ENCODE data around the gene CARS2.

The CARS2 gene

DNA sequence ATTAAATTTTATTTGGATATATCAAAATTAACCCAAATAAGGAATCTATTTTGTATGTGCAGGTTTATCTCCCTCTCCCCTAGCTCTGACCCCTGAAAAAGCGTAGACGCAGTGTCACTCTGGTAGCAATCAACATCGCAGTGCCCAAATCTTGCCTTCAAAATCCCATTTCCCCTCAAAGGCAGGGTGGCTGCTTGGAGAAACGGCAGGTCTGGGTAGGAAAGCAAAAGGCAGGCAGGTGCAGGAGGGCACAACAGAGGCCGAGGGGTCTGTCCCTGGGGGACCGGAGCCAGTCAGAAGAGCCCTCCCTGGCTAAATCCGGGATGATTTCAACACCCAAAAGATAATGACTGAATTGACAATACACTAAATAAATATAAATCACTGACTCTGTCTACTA lies 48.7 kb downstream of the CARS2 start:
- no peak overlapping the region for H3K4me3 ChIP-seq (ENCODE audit: low read depth, low read length)
- TF ChIP-seq, protein P1, sequence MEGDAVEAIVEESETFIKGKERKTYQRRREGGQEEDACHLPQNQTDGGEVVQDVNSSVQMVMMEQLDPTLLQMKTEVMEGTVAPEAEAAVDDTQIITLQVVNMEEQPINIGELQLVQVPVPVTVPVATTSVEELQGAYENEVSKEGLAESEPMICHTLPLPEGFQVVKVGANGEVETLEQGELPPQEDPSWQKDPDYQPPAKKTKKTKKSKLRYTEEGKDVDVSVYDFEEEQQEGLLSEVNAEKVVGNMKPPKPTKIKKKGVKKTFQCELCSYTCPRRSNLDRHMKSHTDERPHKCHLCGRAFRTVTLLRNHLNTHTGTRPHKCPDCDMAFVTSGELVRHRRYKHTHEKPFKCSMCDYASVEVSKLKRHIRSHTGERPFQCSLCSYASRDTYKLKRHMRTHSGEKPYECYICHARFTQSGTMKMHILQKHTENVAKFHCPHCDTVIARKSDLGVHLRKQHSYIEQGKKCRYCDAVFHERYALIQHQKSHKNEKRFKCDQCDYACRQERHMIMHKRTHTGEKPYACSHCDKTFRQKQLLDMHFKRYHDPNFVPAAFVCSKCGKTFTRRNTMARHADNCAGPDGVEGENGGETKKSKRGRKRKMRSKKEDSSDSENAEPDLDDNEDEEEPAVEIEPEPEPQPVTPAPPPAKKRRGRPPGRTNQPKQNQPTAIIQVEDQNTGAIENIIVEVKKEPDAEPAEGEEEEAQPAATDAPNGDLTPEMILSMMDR (IDR thresholded peaks at IDR 0.05; ENCODE audit: low read depth, low read length), result no peak

DNA sequence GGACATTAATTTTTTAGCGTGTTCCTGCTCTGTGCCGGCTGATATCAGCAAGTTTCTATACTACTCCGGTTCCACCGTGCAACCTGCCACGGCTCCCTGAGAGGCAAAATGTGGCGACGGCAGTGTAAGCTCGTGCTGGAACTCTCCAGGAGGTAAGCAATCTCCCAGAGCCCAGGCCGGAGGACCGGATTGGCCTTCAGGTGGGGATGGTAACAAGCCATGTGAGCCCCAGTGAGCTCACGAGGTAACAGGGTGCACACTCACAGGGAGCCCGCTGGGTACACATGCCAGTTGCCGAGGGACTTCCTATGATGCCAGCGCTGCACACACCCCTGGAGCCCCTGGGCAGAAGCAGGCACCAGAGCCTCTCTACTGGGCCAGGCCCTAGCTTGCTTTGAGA lies 52.1 kb downstream of the CARS2 start:
- TF ChIP-seq, protein P1 (IDR thresholded peaks at IDR 0.05; ENCODE audit: low read depth, low read length), result no peak

DNA sequence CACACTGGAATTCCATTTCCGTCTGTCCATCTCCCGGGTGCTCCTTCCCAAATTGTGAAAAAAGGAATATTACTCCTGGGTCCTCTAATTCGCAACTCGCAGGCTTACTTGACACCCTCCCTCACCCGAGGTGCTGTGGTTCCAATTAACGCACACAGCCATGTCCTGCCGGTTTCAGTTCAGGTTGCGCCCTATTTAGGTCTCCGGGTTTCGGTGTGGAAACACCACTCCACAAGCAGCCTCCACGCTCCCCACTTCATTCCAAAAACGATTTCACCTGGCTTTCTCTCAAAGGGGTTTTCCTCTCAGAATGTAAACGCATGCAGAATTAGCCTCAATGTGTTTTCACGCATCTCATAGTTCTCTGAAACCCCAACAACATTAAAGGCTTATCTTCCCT lies 52.6 kb downstream of the CARS2 start:
- TF ChIP-seq, protein P1 (IDR thresholded peaks at IDR 0.05; ENCODE audit: low read depth, low read length), result no peak
- no peak overlapping the region for H3K4me3 ChIP-seq (ENCODE audit: low read depth, low read length)

More for the DNA sequence above, 52.1 kb downstream of the CARS2 start:
- H3K4me3 ChIP-seq (ENCODE audit: low read depth, low read length), result no peak overlapping the region

DNA sequence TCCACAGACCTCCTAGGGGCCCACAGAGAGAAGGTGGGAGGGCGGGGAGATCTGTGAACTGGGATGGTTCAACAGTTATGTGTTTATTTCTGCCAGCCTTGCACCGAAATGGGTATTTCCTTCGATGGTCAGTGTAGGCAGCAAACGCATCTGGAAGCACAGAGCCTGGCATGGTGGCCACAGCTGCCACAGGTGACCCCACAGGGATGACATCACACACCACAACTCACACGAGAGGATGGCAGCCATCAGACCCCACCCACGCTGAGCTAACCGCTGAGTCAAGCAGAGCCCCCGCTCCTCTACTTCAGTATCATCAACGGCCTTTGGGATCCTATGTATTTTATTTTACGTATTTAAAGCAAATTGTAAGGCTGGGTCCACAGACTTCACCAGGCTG lies 53.2 kb downstream of the CARS2 start:
- no peak overlapping the region for H3K4me3 ChIP-seq (ENCODE audit: low read depth, low read length)
- TF ChIP-seq, protein P1 (IDR thresholded peaks at IDR 0.05; ENCODE audit: low read depth, low read length), result no peak

DNA sequence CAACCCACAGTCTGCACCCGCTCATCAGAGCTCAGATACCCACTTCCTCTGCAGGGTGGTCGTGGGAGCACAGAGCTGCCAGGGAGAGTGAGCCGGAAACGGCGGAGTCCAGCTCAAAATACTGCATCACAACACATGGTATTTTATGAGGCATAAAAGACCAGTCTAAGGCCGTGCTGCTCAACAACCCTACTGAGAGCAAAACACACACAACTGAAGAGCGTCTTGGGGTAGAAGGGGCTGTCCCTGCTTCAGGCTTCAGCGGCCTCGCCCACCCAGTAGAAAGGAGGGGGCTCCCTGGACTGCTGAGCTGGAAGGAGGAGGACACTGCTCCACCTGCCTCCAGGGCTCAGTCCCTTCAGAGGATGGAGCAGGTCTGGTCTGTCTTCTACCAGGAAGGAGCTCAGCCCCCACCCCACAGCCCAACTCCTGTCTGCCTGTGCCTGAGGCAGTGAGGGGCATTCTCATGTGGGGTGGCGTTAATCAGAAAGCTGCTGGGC lies 53.6 kb downstream of the CARS2 start:
- H3K4me3 ChIP-seq (ENCODE audit: low read depth, low read length), result no peak overlapping the region
- TF ChIP-seq, protein P1 (IDR thresholded peaks at IDR 0.05; ENCODE audit: low read depth, low read length), result no peak

DNA sequence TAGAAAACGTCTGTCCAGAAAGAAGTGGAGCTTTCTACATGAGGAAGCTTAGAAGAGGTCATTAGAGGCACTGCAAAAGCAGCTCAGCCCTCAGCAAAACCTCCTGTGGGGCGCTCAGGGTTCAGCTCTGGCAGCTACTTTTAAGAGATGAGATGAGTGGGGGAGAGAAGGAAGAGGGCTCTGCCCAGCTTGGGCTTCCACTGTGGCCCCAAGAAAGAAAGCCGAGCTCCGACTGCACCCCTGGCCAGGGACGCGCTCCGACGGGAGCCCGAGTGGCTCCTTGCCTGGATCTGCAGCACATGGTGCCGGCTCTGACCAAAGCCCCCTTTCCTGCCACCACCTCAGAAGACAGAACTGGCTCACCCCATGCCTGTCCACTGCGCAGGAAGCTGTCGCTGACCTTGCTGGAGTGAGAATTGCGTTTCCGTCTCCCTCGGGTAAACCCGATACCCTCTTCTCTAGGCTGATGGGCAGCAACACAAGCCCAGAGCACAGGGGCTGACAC lies 54.1 kb downstream of the CARS2 start:
- H3K4me3 ChIP-seq (ENCODE audit: low read depth, low read length), result no peak overlapping the region
- TF ChIP-seq, protein P1 (IDR thresholded peaks at IDR 0.05; ENCODE audit: low read depth, low read length), result no peak

DNA sequence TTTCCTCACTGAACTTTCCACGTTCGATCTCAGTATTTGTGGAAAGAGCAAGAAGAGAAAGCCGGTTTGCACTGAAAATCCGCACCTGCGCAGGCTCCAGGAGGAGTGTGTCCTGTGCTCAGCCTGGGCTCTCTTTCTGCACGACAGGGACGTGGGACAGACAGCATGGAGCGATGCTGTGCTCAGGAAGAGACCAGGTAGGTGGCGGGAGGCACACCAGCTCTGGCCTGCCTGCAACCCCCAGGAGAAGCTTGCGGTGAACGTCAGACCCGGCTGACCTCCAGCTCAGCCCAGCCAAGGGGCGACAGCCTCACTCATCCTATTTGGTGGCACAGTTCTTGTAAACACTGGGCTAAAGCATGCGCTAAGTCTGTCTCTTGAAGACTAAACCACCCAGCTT lies 54.6 kb downstream of the CARS2 start:
- no peak overlapping the region for H3K4me3 ChIP-seq (ENCODE audit: low read depth, low read length)
- TF ChIP-seq, protein P1 (IDR thresholded peaks at IDR 0.05; ENCODE audit: low read depth, low read length), result no peak

Data from WI38 (cell line).